Calu3 (cell line): ENCODE measurements around the gene TWIST2. TPM values are rescaled to one million over a fixed set of nuclear protein-coding genes. Genes with fewer than 3 reads are reported as not detected.

ENCODE experiments used
- BruUV-seq: library from RNA; stranded (reverse); fragments of 400-500 nt; replicated peaks from 2 replicates; lab custom pipeline; 2021; lab: Mats Ljungman, UMichigan
- CTCF ChIA-PET: fragments of 300-600 bp; sonication (Branson Sonifier 250); formaldehyde crosslinking; loops from one replicate; lab custom pipeline; 2022; ENCODE audit warnings: antibody characterized with exemption; lab: Charles Lee
- DNase-seq: peaks from one replicate; pipeline ENCODE4 v3.0.0; 2022
- H3K27ac Mint-ChIP-seq: one replicate; pipeline ENCODE4 v1.8.0; 2022; ENCODE audit warnings: mixed read lengths; ENCODE audit not compliant: unreplicated experiment
- H3K27me3 Mint-ChIP-seq: one replicate; pipeline ENCODE4 v1.8.0; 2022; ENCODE audit warnings: mixed read lengths; ENCODE audit not compliant: unreplicated experiment
- H3K36me3 Mint-ChIP-seq: one replicate; pipeline ENCODE4 v1.8.0; 2022; ENCODE audit warnings: mild to moderate bottlenecking, moderate library complexity, mixed read lengths; ENCODE audit not compliant: insufficient read depth, unreplicated experiment
- H3K4me1 Mint-ChIP-seq: one replicate; pipeline ENCODE4 v1.8.0; 2022; ENCODE audit warnings: mild to moderate bottlenecking, low read depth, mixed read lengths; ENCODE audit not compliant: unreplicated experiment
- H3K4me3 Mint-ChIP-seq: one replicate; pipeline ENCODE4 v1.8.0; 2022; ENCODE audit warnings: mild to moderate bottlenecking, low read depth, moderate library complexity, mixed read lengths; ENCODE audit not compliant: unreplicated experiment
- H3K9me3 Mint-ChIP-seq: one replicate; pipeline ENCODE4 v1.8.0; 2022; ENCODE audit warnings: low read depth, mixed read lengths; ENCODE audit not compliant: unreplicated experiment
- CTCF ChIP-seq: fragments of 200-600 bp; IDR thresholded peaks from one replicate; pipeline ENCODE4 v1.8.0; 2022; ENCODE audit warnings: antibody characterized with exemption; ENCODE audit not compliant: unreplicated experiment
- intact Hi-C: fragments of 100-400 bp; cut with micrococcal nuclease; formaldehyde crosslinking; loops from one replicate; pipeline ENCODE4 v1.10.0; 2022; ENCODE audit not compliant: unreplicated experiment
- total RNA-seq: library from RNA; stranded (reverse); gene quantifications from 2 replicates; pipeline ENCODE4 v1.2.3, GENCODE V29; 2022

TWIST2 gene
- total RNA-seq, 1 experiment from 2014 or later, result not detected

GRCh38 chr2:238910751-238911351 is 63.0 kb downstream of the TWIST2 start:
- H3K9me3 Mint-ChIP-seq, result no peaks in the 10 kb centered on the region
- BruUV-seq, result no TSS peak
- no peak for TF ChIP-seq CTCF
- peak; percentile 29 for DNase-seq
- H3K27me3 Mint-ChIP-seq, result peaks cover 26% of the 10 kb centered on the region
- intact Hi-C loops, result no loop called here
- CTCF ChIA-PET, result interaction anchor here (0.5 to 0.8 kb wide), 2 partner anchors 12 to 1075 kb away, joined by 3 to 4 read pairs; no protein-coding TSS in a partner anchor
- no peak overlapping the region for H3K4me3 Mint-ChIP-seq
- no peak overlapping the region for H3K27ac Mint-ChIP-seq
- no peaks in the 10 kb centered on the region for H3K4me1 Mint-ChIP-seq
- H3K36me3 Mint-ChIP-seq, result no peaks in the 10 kb centered on the region

GRCh38 chr2:238911376-238912227 is 63.7 kb downstream of the TWIST2 start:
- no peaks in the 10 kb centered on the region for H3K9me3 Mint-ChIP-seq
- no TSS peak for BruUV-seq
- DNase-seq, result no peak
- H3K4me1 Mint-ChIP-seq, result no peaks in the 10 kb centered on the region
- no peak overlapping the region for H3K4me3 Mint-ChIP-seq
- H3K27ac Mint-ChIP-seq, result no peak overlapping the region
- no peak for TF ChIP-seq CTCF
- intact Hi-C loops, result no loop called here
- no peaks in the 10 kb centered on the region for H3K36me3 Mint-ChIP-seq
- peaks cover 33% of the 10 kb centered on the region for H3K27me3 Mint-ChIP-seq
- CTCF ChIA-PET, result interaction anchor here (0.5 to 0.8 kb wide), 2 partner anchors 13 to 1074 kb away, joined by 3 to 4 read pairs; no protein-coding TSS in a partner anchor

- intact Hi-C loops, result no loop called here
- Mint-ChIP-seq H3K36me3 (no peaks in the 10 kb centered on the region), H3K4me1 (no peaks in the 10 kb centered on the region), H3K9me3 (no peaks in the 10 kb centered on the region), H3K27me3 (peaks cover 41% of the 10 kb centered on the region), H3K4me3 (no peak overlapping the region), H3K27ac (no peak overlapping the region)
- BruUV-seq, result no TSS peak
- CTCF ChIA-PET, result no interaction called here
- TF ChIP-seq CTCF, result no peak
- DNase-seq, result no peak
Measured at GRCh38 chr2:238912228-238912915, 64.5 kb downstream of the TWIST2 start.
